Activated CD4-positive, alpha-beta T cell treated with anti-CD3 and anti-CD28 coated beads for 36 hours (primary cell): ENCODE measurements around the gene IL22RA1. TPM values are rescaled to one million over a fixed set of nuclear protein-coding genes. Genes with fewer than 3 reads are reported as not detected.

Experiments used
- total RNA-seq, 2 experiments: library from RNA; stranded (reverse); gene quantifications; one replicate each; pipeline ENCODE4 v1.2.3, GENCODE V29; 2021

Gene IL22RA1
- total RNA-seq, 2 experiments from 2014 or later = not detected

Other genes starting within 250 kb of the IL22RA1 start
- gene CNR2, start 229.8 kb downstream of the IL22RA1 start, total RNA-seq = not detected
- 100 to 1,000 TPM; 133 to 142 TPM for gene PNRC2, start 183.3 kb downstream of the IL22RA1 start, total RNA-seq
- 100 to 1,000 TPM; 213 to 225 TPM for gene SRSF10, start 162.8 kb downstream of the IL22RA1 start, total RNA-seq
- gene MYOM3, start 31.0 kb downstream of the IL22RA1 start, total RNA-seq = not detected
- gene IFNLR1, start 44.1 kb upstream of the IL22RA1 start, total RNA-seq = 1 to 10 TPM; 6.6 to 7.4 TPM
- not detected for gene GRHL3, start 176.2 kb upstream of the IL22RA1 start, total RNA-seq